ENCODE results near the gene ASCL5. TPM values are rescaled to one million over a fixed set of nuclear protein-coding genes. Genes with fewer than 3 reads are reported as not detected.
A peak's percentile ranks its signal among the peaks of the same experiment; 100 is the strongest.

Gene ASCL5
- total and polyA plus RNA-seq, 9 of the 15 experiments (the other 6 are each of a cell fraction or from before 2014, with no cell fraction given) = 0.09 TPM; not detected in 8

GRCh38 chr1:201085902-201086735 lies 40.9 kb downstream of the ASCL5 start (continued):
- TF ChIP-seq RFX1 (IDR thresholded peaks at IDR 0.05) (no peak), NRF1 (conservative IDR thresholded peaks at IDR 0.05 in 1 of 2, IDR thresholded peaks at IDR 0.05 in 1 of 2) (0 out of 4 replicates have a peak, but pooled peaks of 1 of the 2 experiments have one; percentile 8), RUNX1 (IDR thresholded peaks at IDR 0.05; ENCODE audit: low read depth) (no peak), DEAF1 (CRISPR knock-in tag; IDR thresholded peaks at IDR 0.05) (peak; percentile 70), ATF7 (IDR thresholded peaks at IDR 0.05) (no peak), ZEB2 (IDR thresholded peaks at IDR 0.05) (no peak), ZNF76 (CRISPR knock-in tag; IDR thresholded peaks at IDR 0.05; ENCODE audit: borderline replicate concordance) (no peak), CEBPG (CRISPR knock-in tag; IDR thresholded peaks at IDR 0.05) (0 out of 2 replicates have a peak, but pooled peaks have one; percentile 14), CEBPG (tag; conservative IDR thresholded peaks at IDR 0.05 in 1 of 2, IDR thresholded peaks at IDR 0.05 in 1 of 2) (no peak), STAG1 (CRISPR knock-in tag; IDR thresholded peaks at IDR 0.05; ENCODE audit: borderline replicate concordance) (peak; percentile 23; the same call in 1 of the 2 replicates), GATA2 (CRISPR knock-in tag; IDR thresholded peaks at IDR 0.05) (no peak), ZNF277 (CRISPR knock-in tag; IDR thresholded peaks at IDR 0.05; ENCODE audit: borderline replicate concordance) (no peak), RCOR1 (IDR thresholded peaks at IDR 0.05; ENCODE audit: borderline replicate concordance in 1 of 2, low read depth in 2 of 2, low read length in 2 of 2) (0 out of 4 replicates have a peak, but pooled peaks of 1 of the 2 experiments have one; percentile 36), RBM39 (optimal IDR thresholded peaks at IDR 0.05; ENCODE audit: low read depth, low read length) (no peak), CBX3 (IDR thresholded peaks at IDR 0.05; ENCODE audit: borderline replicate concordance in 1 of 2, low read length in 2 of 2) (no peak), ZNF699 (CRISPR knock-in tag; IDR thresholded peaks at IDR 0.05; ENCODE audit: insufficient replicate concordance) (no peak), ID3 (CRISPR knock-in tag; IDR thresholded peaks at IDR 0.05) (no peak), ID3 (tag; IDR thresholded peaks at IDR 0.05) (0 out of 2 replicates have a peak, but pooled peaks have one; percentile 45), RB1 (IDR thresholded peaks at IDR 0.05; ENCODE audit: low read depth) (no peak), SMC3 (conservative IDR thresholded peaks at IDR 0.05; ENCODE audit: insufficient read depth, low read depth, low read length) (peak; percentile 84)

All from K562 (cell line).